Fibroblast of lung (primary cell): ENCODE data around the gene RARG.

Experiments used
- EZH2 ChIP-seq: IDR thresholded peaks from 2 replicates; pipeline ENCODE4 v1.5.1; 2012; ENCODE audit warnings: low read length, control low read depth, mild to moderate bottlenecking; ENCODE audit errors: missing control alignments
- TF ChIP-seq, protein P1 (sequence below), 2 donors: IDR thresholded peaks in 1 of 2; conservative IDR thresholded peaks in 1 of 2; 1 replicate in 1 of 2; 2 replicates in 1 of 2; pipeline ENCODE4 v1.5.1; 2011 to 2012; ENCODE audit warnings: low read length in 2 of 2, control low read depth in 1 of 2, inconsistent platforms in 1 of 2, low read depth in 1 of 2, mild to moderate bottlenecking in 1 of 2

DNA sequence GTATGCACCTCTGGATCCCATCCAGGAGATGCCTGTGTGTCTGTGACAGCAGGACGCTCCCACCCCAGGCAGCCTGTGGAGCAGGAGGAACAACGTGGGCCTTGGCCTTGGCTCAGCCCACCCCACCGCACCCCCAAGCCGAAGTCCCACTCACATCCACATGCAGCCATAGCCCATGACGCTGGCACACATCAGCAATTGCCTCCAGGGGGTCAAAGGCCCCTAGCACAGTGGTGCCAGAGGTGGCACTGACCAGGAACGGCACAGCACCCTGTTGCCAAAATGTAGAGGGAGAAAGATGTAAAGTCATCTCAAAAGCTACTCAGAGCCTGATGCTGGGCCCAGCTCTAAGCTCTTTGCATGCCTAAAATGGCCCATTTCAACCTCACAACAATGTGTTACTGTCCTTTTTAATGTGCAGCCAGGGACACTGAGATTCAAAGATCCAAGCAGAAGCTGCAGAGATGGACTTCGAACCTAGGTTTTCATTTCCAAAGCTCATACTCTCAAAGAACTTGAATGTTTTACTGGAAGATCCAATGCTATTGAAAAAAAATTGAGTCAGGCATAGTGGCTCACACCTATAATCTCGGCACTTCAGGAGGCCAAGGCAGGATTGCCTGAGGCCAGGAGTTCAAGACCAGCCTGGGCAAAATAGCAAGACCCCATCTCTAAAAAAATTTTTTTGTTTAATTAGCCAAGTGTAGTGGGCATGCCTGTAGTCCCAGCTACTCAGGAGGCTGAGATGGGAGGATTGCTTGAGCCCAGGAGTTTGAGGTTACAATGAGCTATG is 70.7 kb downstream of the RARG start:
- no peak for TF ChIP-seq EZH2
- TF ChIP-seq, protein P1, sequence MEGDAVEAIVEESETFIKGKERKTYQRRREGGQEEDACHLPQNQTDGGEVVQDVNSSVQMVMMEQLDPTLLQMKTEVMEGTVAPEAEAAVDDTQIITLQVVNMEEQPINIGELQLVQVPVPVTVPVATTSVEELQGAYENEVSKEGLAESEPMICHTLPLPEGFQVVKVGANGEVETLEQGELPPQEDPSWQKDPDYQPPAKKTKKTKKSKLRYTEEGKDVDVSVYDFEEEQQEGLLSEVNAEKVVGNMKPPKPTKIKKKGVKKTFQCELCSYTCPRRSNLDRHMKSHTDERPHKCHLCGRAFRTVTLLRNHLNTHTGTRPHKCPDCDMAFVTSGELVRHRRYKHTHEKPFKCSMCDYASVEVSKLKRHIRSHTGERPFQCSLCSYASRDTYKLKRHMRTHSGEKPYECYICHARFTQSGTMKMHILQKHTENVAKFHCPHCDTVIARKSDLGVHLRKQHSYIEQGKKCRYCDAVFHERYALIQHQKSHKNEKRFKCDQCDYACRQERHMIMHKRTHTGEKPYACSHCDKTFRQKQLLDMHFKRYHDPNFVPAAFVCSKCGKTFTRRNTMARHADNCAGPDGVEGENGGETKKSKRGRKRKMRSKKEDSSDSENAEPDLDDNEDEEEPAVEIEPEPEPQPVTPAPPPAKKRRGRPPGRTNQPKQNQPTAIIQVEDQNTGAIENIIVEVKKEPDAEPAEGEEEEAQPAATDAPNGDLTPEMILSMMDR (conservative IDR thresholded peaks at IDR 0.05 in 1 of 2, IDR thresholded peaks at IDR 0.05 in 1 of 2; ENCODE audit: low read depth in 1 of 2, low read length in 2 of 2), result no peak
